ENCODE results near the gene ISCU.

DNA sequence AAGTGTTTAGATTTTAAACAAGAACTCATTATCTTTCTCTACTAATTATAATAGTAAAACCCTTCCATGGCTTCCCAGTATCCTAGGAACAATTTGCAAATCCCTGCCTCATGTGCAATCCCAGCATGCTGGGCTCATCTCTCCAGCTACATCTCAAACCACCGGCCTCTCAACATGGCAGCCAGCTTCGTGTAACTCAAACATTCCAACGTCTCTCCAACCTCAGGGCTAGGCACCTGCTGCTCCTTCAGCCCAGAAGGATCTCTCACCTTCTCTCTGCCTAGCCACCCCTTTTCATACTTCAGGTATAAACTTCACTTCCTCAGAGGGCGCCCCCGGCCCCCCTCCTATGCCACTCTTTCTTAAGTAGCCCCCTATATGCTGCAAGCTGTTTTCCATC lies 8.6 kb upstream of the ISCU start:
- no peak for TF ChIP-seq CTCF (IDR thresholded peaks at IDR 0.05 in 4 of 5, conservative IDR thresholded peaks at IDR 0.05 in 1 of 5)
- TF ChIP-seq POLR2A (IDR thresholded peaks at IDR 0.05): no peak

All from gastrocnemius medialis (tissue), 4 donors.